ENCODE measurements around the gene MIPOL1. TPM values are rescaled to one million over a fixed set of nuclear protein-coding genes. Genes with fewer than 3 reads are reported as not detected.

MIPOL1 gene
- total and polyA plus RNA-seq, 9 of the 15 experiments (the other 6 are each of a cell fraction or from before 2014, with no cell fraction given), result 6.7 to 21.9 (median 12.4) TPM

- TF ChIP-seq HOXB6 (CRISPR knock-in tag; IDR thresholded peaks at IDR 0.05; ENCODE audit: borderline replicate concordance), result no peak
- TF ChIP-seq ZBTB2 (IDR thresholded peaks at IDR 0.05), result no peak
- no peak for TF ChIP-seq EWSR1 (IDR thresholded peaks at IDR 0.05; ENCODE audit: borderline replicate concordance, low read depth, partially characterized antibody)
Observed at GRCh38 chr14:37397941-37398215, 200.1 kb downstream of the MIPOL1 start (continued).

DNA sequence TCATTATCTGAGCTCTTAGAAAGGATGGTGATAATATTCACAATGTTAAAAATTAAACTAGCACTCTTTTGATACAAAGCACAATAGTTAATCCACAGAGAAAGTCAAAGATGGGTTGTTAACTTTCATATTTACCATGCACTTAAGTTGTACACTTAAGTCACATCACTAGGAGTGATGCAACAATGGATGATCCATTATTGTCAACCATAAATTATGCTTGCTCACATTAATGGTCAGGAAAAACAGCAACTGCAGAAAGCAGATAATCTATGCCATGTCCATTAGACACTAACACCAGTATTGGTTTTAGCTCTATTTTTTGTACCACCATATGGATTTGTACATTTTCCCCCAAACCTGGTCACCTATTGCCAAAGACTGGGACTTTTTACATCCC lies 201.8 kb downstream of the MIPOL1 start:
- in situ Hi-C loops (cut with MboI), result no loop called here
- FAIRE-seq (no peak), DNase-seq (ENCODE audit: extremely low read depth in 1 of 4, low spot score in 3 of 4) (no peak), ATAC-seq (no peak)
- Histone ChIP-seq H4K20me1 (replicated peaks; ENCODE audit: control insufficient read depth, insufficient read depth, low read length) (no peaks in the 10 kb centered on the region), H3K4me1 (replicated peaks in 1 of 2; ENCODE audit: control insufficient read depth in 2 of 2, insufficient read depth in 2 of 2, low read length in 2 of 2) (no peaks in the 10 kb centered on the region; a peak in 1 of 5 replicates), H3K9me1 (ENCODE audit: control insufficient read depth, insufficient read depth, low read length) (no peaks in the 10 kb centered on the region), H3K27me3 (ENCODE audit: control insufficient read depth in 2 of 2, insufficient read depth in 2 of 2, low read length in 2 of 2) (no peaks in the 10 kb centered on the region), H3K4me3 (no peak overlapping the region), H3K36me3 (ENCODE audit: control insufficient read depth, insufficient read depth, low read length) (no peaks in the 10 kb centered on the region), H3K9me3 (replicated peaks; ENCODE audit: control insufficient read depth, insufficient read depth, low read depth, low read length) (no peaks in the 10 kb centered on the region), H3K9ac (ENCODE audit: insufficient read depth in 1 of 2, low read depth in 2 of 2, low read length in 2 of 2) (no peak overlapping the region), H2AFZ (ENCODE audit: low read depth, low read length) (no peak overlapping the region), H3K79me2 (ENCODE audit: control insufficient read depth, insufficient read depth, low read length) (no peaks in the 10 kb centered on the region), H3K27ac (ENCODE audit: extremely low read depth, low read depth, low read length) (no peak overlapping the region), H3K4me2 (ENCODE audit: insufficient read depth, low read length) (no peak overlapping the region)
- intact Hi-C loops (cut with micrococcal nuclease), result no loop called here
- BruUV-seq (replicated peaks), result no TSS peak
- ChIA-PET CTCF (ENCODE audit: low intra/inter-chr PET ratio) (no interaction called here), POLR2A (no interaction called here)
- TF ChIP-seq, protein P1, sequence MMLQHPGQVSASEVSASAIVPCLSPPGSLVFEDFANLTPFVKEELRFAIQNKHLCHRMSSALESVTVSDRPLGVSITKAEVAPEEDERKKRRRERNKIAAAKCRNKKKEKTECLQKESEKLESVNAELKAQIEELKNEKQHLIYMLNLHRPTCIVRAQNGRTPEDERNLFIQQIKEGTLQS (IDR thresholded peaks at IDR 0.05), result peak; percentile 79
- TF ChIP-seq, protein P1 (CRISPR knock-in tag; conservative IDR thresholded peaks at IDR 0.05), result no peak
- TF ChIP-seq, protein P2, sequence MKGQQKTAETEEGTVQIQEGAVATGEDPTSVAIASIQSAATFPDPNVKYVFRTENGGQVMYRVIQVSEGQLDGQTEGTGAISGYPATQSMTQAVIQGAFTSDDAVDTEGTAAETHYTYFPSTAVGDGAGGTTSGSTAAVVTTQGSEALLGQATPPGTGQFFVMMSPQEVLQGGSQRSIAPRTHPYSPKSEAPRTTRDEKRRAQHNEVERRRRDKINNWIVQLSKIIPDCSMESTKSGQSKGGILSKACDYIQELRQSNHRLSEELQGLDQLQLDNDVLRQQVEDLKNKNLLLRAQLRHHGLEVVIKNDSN (CRISPR knock-in tag; IDR thresholded peaks at IDR 0.05), result no peak
- TF ChIP-seq MAFG (tag; conservative IDR thresholded peaks at IDR 0.05) (no peak), TEAD4 (IDR thresholded peaks at IDR 0.05; ENCODE audit: low read length) (0 out of 2 replicates have a peak, but pooled peaks have one; percentile 21), TEAD4 (CRISPR knock-in tag; IDR thresholded peaks at IDR 0.05; ENCODE audit: borderline replicate concordance) (no peak), PBX2 (CRISPR knock-in tag; IDR thresholded peaks at IDR 0.05; ENCODE audit: low read depth) (no peak), PBX2 (tag; conservative IDR thresholded peaks at IDR 0.05; ENCODE audit: low read depth) (peak; percentile 84), ARID1B (IDR thresholded peaks at IDR 0.05) (peak; percentile 55), CHCHD3 (CRISPR knock-in tag; IDR thresholded peaks at IDR 0.05) (no peak), CEBPB (tag; IDR thresholded peaks at IDR 0.05) (peak; percentile 71), TCF3 (CRISPR knock-in tag; IDR thresholded peaks at IDR 0.05) (peak; percentile 56)
- TF ChIP-seq, protein P3, sequence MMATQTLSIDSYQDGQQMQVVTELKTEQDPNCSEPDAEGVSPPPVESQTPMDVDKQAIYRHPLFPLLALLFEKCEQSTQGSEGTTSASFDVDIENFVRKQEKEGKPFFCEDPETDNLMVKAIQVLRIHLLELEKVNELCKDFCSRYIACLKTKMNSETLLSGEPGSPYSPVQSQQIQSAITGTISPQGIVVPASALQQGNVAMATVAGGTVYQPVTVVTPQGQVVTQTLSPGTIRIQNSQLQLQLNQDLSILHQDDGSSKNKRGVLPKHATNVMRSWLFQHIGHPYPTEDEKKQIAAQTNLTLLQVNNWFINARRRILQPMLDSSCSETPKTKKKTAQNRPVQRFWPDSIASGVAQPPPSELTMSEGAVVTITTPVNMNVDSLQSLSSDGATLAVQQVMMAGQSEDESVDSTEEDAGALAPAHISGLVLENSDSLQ (IDR thresholded peaks at IDR 0.05), result peak; percentile 53

Measured in K562 (cell line).